Measurements from ENCODE around the gene LRRC8A. TPM values are rescaled to one million over a fixed set of nuclear protein-coding genes. Genes with fewer than 3 reads are reported as not detected.

The LRRC8A gene
- total and polyA plus RNA-seq, 2 of the 13 experiments (the other 11 are each of a cell fraction or from before 2014, with no cell fraction given), result 16.1 to 40.6 TPM

GRCh38 chr9:128877852-128878251, 4.1 kb upstream of the LRRC8A start (continued):
- TF ChIP-seq HNF1A (IDR thresholded peaks at IDR 0.05; ENCODE audit: low read depth) (no peak), HNF1A (CRISPR knock-in tag; IDR thresholded peaks at IDR 0.05; ENCODE audit: borderline replicate concordance) (no peak), ZSCAN12 (CRISPR knock-in tag; IDR thresholded peaks at IDR 0.05) (no peak), RARA (CRISPR knock-in tag; IDR thresholded peaks at IDR 0.05) (no peak), ZNF639 (CRISPR knock-in tag; conservative IDR thresholded peaks at IDR 0.05) (no peak), SNAI1 (CRISPR knock-in tag; IDR thresholded peaks at IDR 0.05; ENCODE audit: borderline replicate concordance) (no peak), GATAD2A (CRISPR knock-in tag; IDR thresholded peaks at IDR 0.05) (peak; percentile 36; the same call in 1 of the 2 replicates), ZNF441 (CRISPR knock-in tag; IDR thresholded peaks at IDR 0.05; ENCODE audit: borderline replicate concordance) (no peak), SOX13 (IDR thresholded peaks at IDR 0.05) (no peak), SOX13 (CRISPR knock-in tag; conservative IDR thresholded peaks at IDR 0.05 in 1 of 2, IDR thresholded peaks at IDR 0.05 in 1 of 2) (0 out of 4 replicates have a peak, but pooled peaks of 1 of the 2 experiments have one; percentile 13), ZKSCAN1 (IDR thresholded peaks at IDR 0.05; ENCODE audit: low read length) (no peak), ZBTB1 (CRISPR knock-in tag; IDR thresholded peaks at IDR 0.05; ENCODE audit: borderline replicate concordance) (no peak), ZNF660 (CRISPR knock-in tag; IDR thresholded peaks at IDR 0.05; ENCODE audit: borderline replicate concordance, low read depth) (no peak), RFX3 (CRISPR knock-in tag; IDR thresholded peaks at IDR 0.05) (no peak), MEIS1 (CRISPR knock-in tag; IDR thresholded peaks at IDR 0.05; ENCODE audit: borderline replicate concordance) (no peak), SIX1 (CRISPR knock-in tag; IDR thresholded peaks at IDR 0.05; ENCODE audit: borderline replicate concordance) (no peak)
